Urothelium cell line (cell line): Measurements from ENCODE around the gene IRAG1.

ENCODE experiments used
- DNase-seq: peaks from one replicate; pipeline ENCODE4 v3.0.0; 2011; ENCODE audit warnings: low spot score, mixed read lengths
- FAIRE-seq: peaks from 2 replicates; lab custom pipeline; 2011; peaks lifted over from hg19 to GRCh38; lab: Jason Lieb, UNC

IRAG1 gene

GRCh38 chr11:10693509-10694081 is at the start of gene IRAG1:
TSS of gene IRAG1 (minus strand) at chr11:10693755. CDS start at chr11:10693602, 153 bp downstream.
- FAIRE-seq (no peak), DNase-seq (no peak)

DNA sequence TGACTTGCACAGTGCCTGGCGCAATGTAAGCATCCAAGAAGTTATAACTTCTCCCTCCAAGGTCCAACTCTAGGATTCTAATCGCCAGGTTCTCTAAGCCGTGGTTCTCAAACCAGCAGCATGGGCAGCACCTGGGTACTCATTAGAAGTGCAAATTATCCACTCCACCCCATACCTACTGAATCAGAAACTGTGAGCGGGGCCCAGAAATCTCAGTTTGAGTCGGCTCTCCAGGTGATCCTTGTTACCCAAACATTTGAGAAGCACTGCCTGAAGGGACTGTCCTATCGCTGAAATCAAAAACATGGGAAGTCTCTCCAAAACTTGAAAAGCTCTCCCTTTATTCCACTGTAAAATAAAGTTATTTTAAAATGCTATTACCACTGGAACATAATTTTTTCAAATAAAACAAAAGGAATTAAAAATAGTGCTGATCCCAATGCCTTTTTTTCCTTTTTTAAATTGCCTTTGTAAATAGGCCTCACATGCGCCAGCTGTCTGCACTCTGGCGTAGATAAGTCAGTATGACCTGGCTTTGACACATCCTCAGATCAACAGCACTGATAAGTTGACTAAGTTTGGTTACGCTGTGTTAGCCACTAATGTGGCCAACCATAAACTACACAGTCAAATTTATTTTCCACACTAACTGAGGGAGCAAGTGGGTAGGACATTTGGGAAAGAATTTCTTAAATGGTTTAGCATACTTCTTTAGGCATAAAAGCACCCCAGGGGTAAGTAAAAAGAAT is 49.1 kb upstream of the IRAG1 start:
- DNase-seq, result no peak
- no peak for FAIRE-seq

GRCh38 chr11:10735481-10736475 is 42.2 kb upstream of the IRAG1 start:
- no peak for FAIRE-seq
- peak; percentile 95 for DNase-seq

- FAIRE-seq (no peak), DNase-seq (no peak)
Observed at GRCh38 chr11:10731064-10731680, 37.6 kb upstream of the IRAG1 start.

DNA sequence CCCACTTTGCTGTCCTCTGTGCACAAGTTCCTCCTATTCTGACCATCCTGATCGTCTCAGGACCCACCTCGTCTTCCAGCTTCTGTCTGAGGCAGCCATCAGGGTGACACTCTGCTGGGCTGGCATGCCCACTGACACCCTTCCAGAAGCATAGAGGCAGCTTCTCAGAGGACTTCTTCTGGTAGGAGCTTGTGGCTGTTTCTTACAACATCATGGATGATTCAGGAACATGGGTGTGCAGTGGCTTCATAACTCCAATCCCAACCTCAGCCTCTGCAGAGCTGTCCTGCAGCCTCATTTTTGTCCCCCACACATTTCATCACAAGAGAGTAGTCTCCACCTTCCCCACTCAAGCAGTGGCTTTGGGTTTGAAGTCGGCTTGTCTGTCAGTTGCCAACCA is 36.6 kb upstream of the IRAG1 start:
- FAIRE-seq (no peak), DNase-seq (no peak)

DNA sequence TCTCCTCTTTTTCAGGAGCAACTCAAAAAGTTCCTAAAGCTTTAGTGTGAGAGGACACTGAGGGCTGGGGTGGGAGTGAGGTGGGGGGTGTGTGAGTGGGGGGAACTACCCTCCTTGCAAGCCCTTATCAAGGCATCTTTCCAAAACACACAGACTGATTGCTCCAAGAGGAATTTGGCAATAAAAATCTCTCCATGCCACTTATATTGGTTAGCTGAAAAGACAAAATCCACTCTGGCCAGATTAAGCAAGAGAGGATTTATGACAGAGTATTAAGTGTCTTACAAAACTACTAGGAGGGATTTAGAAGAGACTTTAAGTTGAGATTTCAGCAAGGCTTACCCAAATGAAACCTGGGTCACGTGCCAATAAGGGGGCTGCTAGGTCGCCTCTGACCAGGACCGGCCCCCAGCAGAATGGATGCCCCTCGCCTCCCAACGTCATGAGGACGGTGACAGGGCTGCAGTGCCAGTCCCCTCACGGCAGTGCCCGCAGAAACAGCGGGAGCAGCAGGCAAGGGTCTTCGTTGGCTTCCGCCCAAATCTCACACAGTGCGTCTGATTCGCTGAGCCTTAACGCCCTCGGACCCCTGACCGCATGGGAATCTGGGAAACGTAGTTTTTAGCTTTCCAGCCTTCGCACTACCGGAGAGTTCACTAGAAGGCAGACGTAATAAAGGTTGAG is 35.4 kb upstream of the IRAG1 start:
- no peak for DNase-seq

GRCh38 chr11:10728154-10728553 is 34.6 kb upstream of the IRAG1 start:
- DNase-seq (no peak), FAIRE-seq (no peak)

More for the DNA sequence above, 35.4 kb upstream of the IRAG1 start:
- FAIRE-seq, result no peak

DNA sequence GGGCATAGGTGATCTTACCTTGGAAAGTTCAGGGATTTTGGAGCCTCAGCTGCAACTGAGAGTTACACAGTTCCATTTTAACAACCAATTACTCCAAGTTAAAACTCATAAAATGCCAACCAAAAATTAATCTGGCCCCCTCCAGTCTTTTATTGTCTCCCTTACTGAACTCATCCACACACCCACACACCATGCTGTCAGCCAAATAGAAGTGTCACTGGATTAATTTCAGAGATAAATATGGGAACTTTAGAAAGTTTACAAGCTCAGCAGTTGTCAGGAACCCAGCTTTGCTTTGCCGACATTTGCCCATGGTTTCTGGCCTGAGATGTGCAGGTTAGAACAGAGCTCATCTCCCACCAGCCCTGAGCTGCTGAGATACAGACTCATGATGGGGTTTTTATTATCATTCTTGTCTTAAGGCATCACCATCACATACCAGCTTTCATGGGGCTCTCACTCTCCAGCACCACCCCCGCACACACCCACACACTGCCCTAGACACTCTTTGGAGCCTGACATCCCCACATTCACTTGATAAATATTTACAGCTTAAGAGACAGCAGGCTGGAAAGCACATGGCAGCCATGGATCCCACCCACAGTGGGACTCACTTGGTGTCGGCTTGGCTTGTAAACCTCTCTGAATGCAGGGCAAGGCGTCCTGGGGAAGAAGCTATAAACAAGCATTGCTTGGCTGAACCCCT is 33.7 kb upstream of the IRAG1 start:
- FAIRE-seq, result no peak

GRCh38 chr11:10725907-10726253 is 32.3 kb upstream of the IRAG1 start:
- DNase-seq, result no peak
- no peak for FAIRE-seq

More for the DNA sequence above, 33.7 kb upstream of the IRAG1 start:
- DNase-seq, result no peak

GRCh38 chr11:10725114-10725906 is 31.8 kb upstream of the IRAG1 start:
- DNase-seq, result peak; percentile 86
- peak; percentile 75 for FAIRE-seq

DNA sequence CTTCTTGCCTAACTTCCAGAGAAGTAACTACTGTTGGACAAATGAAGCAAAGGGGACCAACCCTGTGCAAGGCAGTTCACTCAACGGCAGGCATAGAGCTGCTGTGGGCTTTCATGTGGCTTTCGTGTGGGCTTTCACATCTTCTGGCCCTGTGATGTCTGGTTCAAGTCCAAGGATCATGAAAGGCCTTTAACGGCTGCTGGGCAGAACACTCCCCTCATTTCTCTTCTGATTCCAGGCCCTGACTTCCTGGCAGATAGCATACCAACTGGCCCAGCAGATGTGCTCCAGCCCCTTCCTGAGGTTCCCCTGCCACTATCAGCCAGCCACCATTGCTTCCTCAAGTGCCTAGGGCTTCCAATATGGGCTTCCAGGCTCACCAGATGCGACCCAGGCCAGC is 28.8 kb upstream of the IRAG1 start:
- DNase-seq (no peak), FAIRE-seq (no peak)

DNA sequence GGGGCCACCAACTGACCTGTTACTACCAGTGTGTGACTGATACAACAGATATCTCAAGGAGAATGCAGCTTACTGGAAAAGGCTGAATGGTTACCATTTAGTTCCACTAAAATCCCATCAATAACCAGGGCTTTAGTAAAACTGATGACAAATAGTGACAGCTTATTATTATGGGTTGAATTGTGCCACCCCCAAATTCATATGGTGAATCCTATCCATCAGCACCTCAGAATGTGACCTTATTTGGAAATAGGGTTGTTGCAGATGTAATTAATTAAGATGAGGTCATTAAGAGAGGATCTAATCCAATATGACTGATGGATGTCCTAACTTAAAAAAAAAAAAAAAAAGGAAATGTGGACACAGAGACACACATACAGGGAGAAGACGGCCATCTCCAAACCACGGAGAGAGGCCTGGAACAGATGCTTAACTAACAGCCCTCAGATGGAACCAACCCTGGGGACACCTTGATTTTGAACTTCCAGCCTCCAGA is 27.4 kb upstream of the IRAG1 start:
- DNase-seq (no peak), FAIRE-seq (no peak)

- FAIRE-seq (no peak), DNase-seq (no peak)
Observed at GRCh38 chr11:10719616-10720015, 26.1 kb upstream of the IRAG1 start.

DNA sequence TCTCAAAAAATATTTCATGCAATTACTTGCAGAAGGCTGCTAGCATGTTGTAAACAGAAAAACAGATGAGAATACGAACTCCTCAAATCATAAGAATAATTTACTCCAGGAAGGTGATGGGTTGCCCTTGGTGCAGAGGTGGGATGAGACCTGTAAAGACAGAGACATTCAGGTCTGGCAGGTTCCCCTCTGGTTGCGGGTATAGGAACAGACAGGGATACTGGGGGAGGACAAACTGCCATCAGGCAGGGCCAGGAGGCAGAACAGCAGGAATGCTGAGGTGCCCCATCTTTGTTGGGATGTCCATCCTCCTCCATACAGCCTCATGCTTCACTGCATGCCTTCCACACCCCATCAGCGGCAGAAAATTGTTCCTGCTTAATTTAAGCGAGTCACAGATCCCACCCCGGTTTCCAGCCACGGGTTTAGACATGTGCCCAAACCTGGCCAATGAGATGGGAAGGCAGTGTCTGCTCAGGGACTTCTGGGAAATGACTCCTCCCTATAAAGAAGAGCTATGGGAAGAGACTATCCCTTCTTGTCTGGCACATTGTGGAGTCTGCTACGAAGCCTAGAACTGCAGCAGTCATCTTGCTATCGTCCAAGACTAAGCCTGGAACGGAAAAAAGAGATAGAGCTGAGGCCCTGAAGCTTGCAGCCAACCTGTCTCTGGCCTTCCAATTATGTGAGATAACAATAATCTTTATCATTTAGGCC is 23.1 kb upstream of the IRAG1 start:
- FAIRE-seq, result no peak
- no peak for DNase-seq

- no peak for FAIRE-seq
- DNase-seq, result no peak
Observed at GRCh38 chr11:10716122-10716521, 22.6 kb upstream of the IRAG1 start.

- DNase-seq (no peak), FAIRE-seq (no peak)
Observed at GRCh38 chr11:10715571-10715970, 22.0 kb upstream of the IRAG1 start.

- DNase-seq, result no peak
Observed at GRCh38 chr11:10709299-10710086, 15.9 kb upstream of the IRAG1 start.

More at GRCh38 chr11:10709299-10710086, 15.9 kb upstream of the IRAG1 start:
- no peak for FAIRE-seq
